Mucosa of descending colon (tissue), 3 donors: Measurements from ENCODE around the gene ARHGAP6. TPM values are rescaled to one million over a fixed set of nuclear protein-coding genes. Genes with fewer than 3 reads are reported as not detected.

Experiments used
- ATAC-seq: fragments of 200-7000 bp; cut with Tn5 transposase; one replicate; pipeline ENCODE4 v1.9.1; 2020; ENCODE audit warnings: mild to moderate bottlenecking, moderate library complexity
- DNase-seq, 3 donors: peaks; one replicate each; pipeline ENCODE4 v3.0.0-alpha.2; 2020
- H3K36me3 ChIP-seq: fragments of 200-600 bp; one replicate; pipeline ENCODE4 v1.8.0; 2021; ENCODE audit warnings: low read depth, mild to moderate bottlenecking
- H3K4me1 ChIP-seq: fragments of 200-600 bp; one replicate; pipeline ENCODE4 v1.8.0; 2021; ENCODE audit warnings: low read depth, mild to moderate bottlenecking
- H3K4me3 ChIP-seq: fragments of 200-600 bp; one replicate; pipeline ENCODE4 v1.8.0; 2021; ENCODE audit warnings: mild to moderate bottlenecking
- H3K9me3 ChIP-seq: fragments of 200-600 bp; one replicate; pipeline ENCODE4 v1.8.0; 2021; ENCODE audit warnings: mild to moderate bottlenecking
- CTCF ChIP-seq: fragments of 200-600 bp; IDR thresholded peaks from one replicate; pipeline ENCODE4 v1.8.0; 2022; ENCODE audit warnings: antibody characterized with exemption, mild to moderate bottlenecking
- intact Hi-C, 2 donors: fragments of 100-400 bp; cut with DNase I in 1 of 2; cut with micrococcal nuclease in 1 of 2; formaldehyde crosslinking; loops; one replicate each; pipeline versions ENCODE4 v1.11.0 to v1.11.1; 2022; cut with DNase I, micrococcal nuclease
- total RNA-seq, 3 donors: library from RNA; stranded (reverse); fragmentation: NEBNext Ultra II Directional in 2 of 3; extraction: Animal tissue kit (Norgen Biotek cat#: 25700) in 2 of 3; gene quantifications; one replicate each; pipeline versions ENCODE4 v1.2.1 to v1.2.4, GENCODE V29; 2021 to 2023
- donor health status: DM: no; HTN: no; CAD: no; lungs with moderate emphysema.
- donor health status: DM: no; HTN: no; CAD: no.
- donor health status: DM: no; HTN: yes; CAD: no.

Gene ARHGAP6
- total RNA-seq, 3 donors from 2014 or later: 2.2 to 41.5 (median 4.4) TPM

- no peaks in the 10 kb centered on the region for H3K36me3 ChIP-seq
- no peak for TF ChIP-seq CTCF
- no peaks in the 10 kb centered on the region for H3K4me1 ChIP-seq
- intact Hi-C loops: no loop called here
- no peak for DNase-seq
- H3K9me3 ChIP-seq: no peaks in the 10 kb centered on the region
- no peak overlapping the region for H3K4me3 ChIP-seq
- no peak for ATAC-seq
These were observed 6.5 kb upstream of the ARHGAP6 start for GRCh38 chrX:11672213-11672612.

- TF ChIP-seq CTCF: no peak
- Histone ChIP-seq H3K9me3 (no peaks in the 10 kb centered on the region), H3K4me3 (no peak overlapping the region), H3K4me1 (no peaks in the 10 kb centered on the region), H3K36me3 (no peaks in the 10 kb centered on the region)
- intact Hi-C loops: no loop called here
- DNase-seq (no peak), ATAC-seq (no peak)
These were observed 4.6 kb upstream of the ARHGAP6 start for GRCh38 chrX:11670316-11670715.

GRCh38 chrX:11666952-11667685 is 1.4 kb upstream of the ARHGAP6 start:
- intact Hi-C loops: no loop called here
- no peaks in the 10 kb centered on the region for H3K36me3 ChIP-seq
- ATAC-seq (no peak), DNase-seq (no peak)
- H3K9me3 ChIP-seq: no peaks in the 10 kb centered on the region
- TF ChIP-seq CTCF: no peak
- no peaks in the 10 kb centered on the region for H3K4me1 ChIP-seq
- no peak overlapping the region for H3K4me3 ChIP-seq

GRCh38 chrX:11666164-11666563 is 444 bp upstream of the ARHGAP6 start:
- intact Hi-C loops: no loop called here
- ATAC-seq (no peak), DNase-seq (no peak)
- no peak overlapping the region for H3K4me3 ChIP-seq
- no peaks in the 10 kb centered on the region for H3K9me3 ChIP-seq
- no peak for TF ChIP-seq CTCF
- H3K36me3 ChIP-seq: no peaks in the 10 kb centered on the region
- H3K4me1 ChIP-seq: no peaks in the 10 kb centered on the region

- DNase-seq (peak in 2 of 3 donors; percentile 1 to 40), ATAC-seq (no peak)
- Histone ChIP-seq H3K4me3 (no peak overlapping the region), H3K36me3 (no peaks in the 10 kb centered on the region), H3K4me1 (no peaks in the 10 kb centered on the region), H3K9me3 (no peaks in the 10 kb centered on the region)
- TF ChIP-seq CTCF: no peak
- intact Hi-C loops: no loop called here
These were observed 1.2 kb downstream of the ARHGAP6 start for GRCh38 chrX:11664211-11665167.
